Stimulated activated naive CD8-positive, alpha-beta T cell treated with anti-CD3 and anti-CD28 coated beads, Interleukin-15, Interleukin-2, amounts not matched to agents 100 ng/mL and 50 ng/mL, for 24 hours (primary cell): ENCODE data around the gene MRPL2.
A peak's percentile ranks its signal among the peaks of the same experiment; 100 is the strongest.
"Not testable (repeated sequence)": the region's sequence is repeated elsewhere in the genome, so short reads cannot be mapped to it uniquely, and the experiment has no call there.

ENCODE experiments used
- H3K27ac Mint-ChIP-seq: one replicate; pipeline ENCODE4 v1.8.0; 2021; ENCODE audit warnings: mild to moderate bottlenecking, mixed read lengths
- H3K27me3 Mint-ChIP-seq: one replicate; pipeline ENCODE4 v1.8.0; 2021; ENCODE audit warnings: mixed read lengths
- H3K36me3 Mint-ChIP-seq: one replicate; pipeline ENCODE4 v1.8.0; 2021; ENCODE audit warnings: low read depth, mixed read lengths
- H3K4me1 Mint-ChIP-seq: one replicate; pipeline ENCODE4 v1.8.0; 2021; ENCODE audit warnings: low read depth, mixed read lengths
- H3K4me3 Mint-ChIP-seq: one replicate; pipeline ENCODE4 v1.8.0; 2021; ENCODE audit warnings: mild to moderate bottlenecking, mixed read lengths
- H3K9me3 Mint-ChIP-seq: one replicate; pipeline ENCODE4 v1.8.0; 2021; ENCODE audit warnings: mixed read lengths

Gene MRPL2

DNA sequence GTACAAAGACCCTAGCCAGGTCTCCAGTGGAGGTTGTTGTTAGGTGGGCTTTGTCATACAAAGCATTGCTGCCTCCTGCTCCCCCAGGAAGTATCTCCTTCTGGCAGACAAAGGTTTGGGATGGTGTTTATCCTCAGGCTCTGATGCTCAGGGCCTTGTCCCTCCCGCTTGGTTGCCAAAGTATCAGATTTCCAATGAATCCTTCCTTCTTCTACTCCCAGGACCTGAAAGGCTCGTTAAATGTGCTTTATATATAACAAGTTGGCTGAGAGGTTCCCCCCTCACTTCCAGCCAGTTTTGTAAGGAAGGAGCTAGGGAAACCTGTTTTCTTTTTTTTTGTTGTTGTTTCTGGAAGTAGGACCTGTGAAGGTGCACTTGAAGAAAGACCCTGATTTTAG is 31.3 kb upstream of the MRPL2 start:
- Mint-ChIP-seq H3K27ac (no peak overlapping the region), H3K36me3 (no peaks in the 10 kb centered on the region), H3K4me1 (peaks cover 22% of the 10 kb centered on the region), H3K27me3 (no peaks in the 10 kb centered on the region), H3K4me3 (no peak overlapping the region), H3K9me3 (no peaks in the 10 kb centered on the region)

DNA sequence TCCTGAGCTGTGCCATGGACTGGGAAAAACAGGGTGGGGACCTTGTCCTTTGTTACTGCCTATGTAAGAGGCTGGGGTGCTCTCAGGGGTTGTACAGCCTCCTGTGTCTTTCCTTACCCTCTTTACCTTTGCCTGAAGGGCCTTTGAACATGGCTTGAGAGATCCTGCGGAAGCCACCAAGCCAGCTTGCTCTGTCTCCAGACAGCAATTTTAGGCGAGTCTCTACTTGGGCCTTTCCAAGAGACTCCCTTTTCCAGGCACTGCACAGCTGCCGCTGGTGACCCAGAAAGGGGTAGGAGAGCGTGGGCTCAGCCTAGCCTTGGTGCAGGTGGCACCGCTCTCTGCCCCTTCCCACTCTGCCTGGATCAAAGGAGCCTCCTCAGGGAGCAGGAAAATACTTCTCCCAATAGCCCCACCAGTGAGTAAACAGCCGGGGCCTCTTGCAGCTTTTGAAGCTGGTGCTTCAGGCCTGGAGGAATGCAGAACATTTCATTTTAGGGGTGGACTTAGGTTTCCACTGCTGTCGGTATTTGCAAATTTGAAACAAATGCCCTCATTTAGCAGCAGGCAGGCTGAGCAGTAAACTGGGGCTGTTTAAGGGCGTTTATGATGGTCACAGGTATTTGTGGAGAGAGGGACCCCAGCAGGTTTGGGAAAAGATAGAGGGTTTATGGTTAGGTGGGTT is 30.8 kb upstream of the MRPL2 start:
- H3K9me3 Mint-ChIP-seq: no peaks in the 10 kb centered on the region
- H3K27ac Mint-ChIP-seq: no peak overlapping the region
- no peak overlapping the region for H3K4me3 Mint-ChIP-seq
- H3K4me1 Mint-ChIP-seq: peaks cover 22% of the 10 kb centered on the region
- no peaks in the 10 kb centered on the region for H3K36me3 Mint-ChIP-seq
- no peaks in the 10 kb centered on the region for H3K27me3 Mint-ChIP-seq

DNA sequence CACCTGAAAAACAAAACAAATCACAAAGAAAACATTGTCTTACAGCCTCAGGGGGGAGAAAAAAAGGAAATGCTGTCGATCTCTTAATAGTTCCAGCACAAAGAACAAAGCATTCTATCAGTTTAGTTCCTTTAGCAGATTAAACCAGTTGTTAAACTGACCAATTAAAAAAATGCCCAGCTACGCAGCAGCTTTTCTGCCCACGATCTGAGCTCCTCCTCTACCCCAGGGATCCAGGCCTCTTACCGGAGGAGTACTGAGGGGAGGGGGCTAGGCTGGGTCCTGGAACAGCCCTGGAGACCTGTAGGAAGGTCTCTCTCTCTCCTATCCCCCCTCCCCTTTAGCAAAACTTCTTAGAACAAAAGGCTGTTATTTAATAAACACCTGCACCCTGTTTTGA is 30.2 kb upstream of the MRPL2 start:
- Mint-ChIP-seq H3K4me3 (no peak overlapping the region), H3K27ac (no peak overlapping the region), H3K4me1 (peaks cover 22% of the 10 kb centered on the region), H3K9me3 (no peaks in the 10 kb centered on the region), H3K36me3 (no peaks in the 10 kb centered on the region), H3K27me3 (no peaks in the 10 kb centered on the region)

DNA sequence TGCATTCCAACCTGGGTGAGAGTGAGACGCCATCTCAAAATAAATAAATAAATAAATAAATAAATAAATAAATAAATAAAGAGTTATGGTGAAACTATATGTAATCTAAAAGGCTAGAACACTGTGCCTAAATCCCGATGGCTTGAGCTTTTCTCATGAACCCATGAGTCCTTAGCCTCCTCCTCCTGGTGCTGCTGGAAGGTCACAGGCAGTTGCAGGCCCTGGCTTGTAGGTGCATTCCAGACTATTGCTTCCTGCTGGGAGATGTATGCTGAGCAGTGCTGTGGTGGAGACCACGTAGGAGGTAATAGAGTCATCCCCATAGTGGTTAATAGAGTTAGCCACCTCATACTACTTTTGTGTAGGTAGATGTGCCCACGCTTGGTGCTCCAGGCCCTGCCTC is 29.4 kb upstream of the MRPL2 start:
- H3K4me1 Mint-ChIP-seq: peaks cover 17% of the 10 kb centered on the region
- H3K36me3 Mint-ChIP-seq: no peaks in the 10 kb centered on the region
- H3K4me3 Mint-ChIP-seq: no peak overlapping the region
- no peaks in the 10 kb centered on the region for H3K27me3 Mint-ChIP-seq
- no peaks in the 10 kb centered on the region for H3K9me3 Mint-ChIP-seq
- no peak overlapping the region for H3K27ac Mint-ChIP-seq

DNA sequence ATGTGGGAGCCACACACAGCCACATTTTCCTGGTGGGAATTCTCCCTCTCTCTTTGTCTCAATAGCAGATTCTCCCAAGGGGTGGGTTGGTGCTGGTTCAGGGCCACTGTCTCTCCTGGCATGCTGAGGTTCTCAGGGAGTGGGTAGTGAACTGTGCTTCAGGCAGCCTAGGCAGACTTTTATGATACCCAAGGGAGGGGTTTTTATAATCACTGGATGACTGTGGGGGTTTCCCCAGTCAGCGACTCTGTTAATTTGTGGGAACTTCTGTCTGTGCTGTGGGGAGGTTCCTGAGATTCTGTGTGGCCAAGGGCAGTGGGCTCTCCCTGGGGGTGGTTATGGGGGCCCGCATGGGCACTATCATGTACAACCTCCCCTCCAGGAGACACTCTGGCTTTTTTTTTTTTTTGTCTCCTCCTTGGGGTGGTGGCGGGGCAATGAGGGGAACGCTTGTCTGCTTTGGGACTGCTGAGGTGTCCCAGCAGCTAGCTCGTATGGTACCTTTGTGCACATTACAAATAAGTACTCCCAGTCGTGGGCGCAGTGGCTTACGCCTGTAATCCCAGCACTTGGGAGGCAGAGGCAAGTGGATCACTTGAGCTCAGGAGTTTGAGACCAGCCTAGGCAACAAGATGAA is 26.9 kb upstream of the MRPL2 start:
- Mint-ChIP-seq H3K9me3 (no peaks in the 10 kb centered on the region), H3K4me3 (no peak overlapping the region), H3K27me3 (no peaks in the 10 kb centered on the region), H3K36me3 (no peaks in the 10 kb centered on the region), H3K4me1 (peaks cover 12% of the 10 kb centered on the region), H3K27ac (no peak overlapping the region)

DNA sequence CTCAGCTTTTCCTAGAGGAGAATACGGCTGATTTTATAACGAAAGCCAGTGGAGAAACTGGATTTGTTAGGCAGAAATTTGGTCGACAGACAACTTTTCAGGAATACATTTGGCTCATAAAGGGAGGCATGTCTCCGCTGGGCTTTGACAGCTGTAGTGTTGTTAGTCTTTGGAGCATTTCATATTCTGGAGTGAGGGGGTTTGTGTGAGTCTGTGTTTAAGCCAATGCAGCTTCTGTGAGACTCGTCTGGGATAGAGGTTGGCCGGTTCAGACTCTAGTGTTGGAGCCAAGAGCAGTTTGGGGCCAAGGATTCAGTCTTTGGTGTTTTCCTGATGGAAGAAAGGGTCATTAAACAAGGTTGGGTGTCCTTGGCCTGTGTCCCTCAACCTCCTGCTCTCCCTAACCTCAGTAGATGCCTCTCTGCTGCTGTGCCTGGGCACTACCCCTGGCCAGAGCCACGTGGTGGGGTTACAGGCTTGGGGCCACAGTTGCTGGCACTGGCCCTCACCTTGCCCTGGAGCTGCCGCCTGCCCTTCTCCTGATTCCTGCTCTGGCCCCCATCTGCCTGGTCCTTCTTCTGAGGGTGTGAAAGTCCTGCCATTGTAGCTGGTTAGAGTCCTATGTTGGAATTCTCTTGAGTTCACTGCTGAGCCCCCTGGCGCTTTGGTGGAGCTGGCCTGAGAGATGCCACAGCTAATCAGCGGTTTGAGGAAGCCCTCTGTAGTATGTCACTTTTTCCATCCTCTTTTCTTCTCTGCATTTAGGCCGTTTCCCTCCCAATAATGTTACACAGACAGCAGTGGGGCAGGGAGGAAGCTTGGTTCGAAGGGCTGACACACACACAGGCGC is 23.8 kb upstream of the MRPL2 start:
- no peaks in the 10 kb centered on the region for H3K9me3 Mint-ChIP-seq
- peaks cover 7% of the 10 kb centered on the region for H3K4me1 Mint-ChIP-seq
- H3K4me3 Mint-ChIP-seq: no peak overlapping the region
- no peak overlapping the region for H3K27ac Mint-ChIP-seq
- H3K36me3 Mint-ChIP-seq: no peaks in the 10 kb centered on the region
- H3K27me3 Mint-ChIP-seq: peaks cover 4% of the 10 kb centered on the region

DNA sequence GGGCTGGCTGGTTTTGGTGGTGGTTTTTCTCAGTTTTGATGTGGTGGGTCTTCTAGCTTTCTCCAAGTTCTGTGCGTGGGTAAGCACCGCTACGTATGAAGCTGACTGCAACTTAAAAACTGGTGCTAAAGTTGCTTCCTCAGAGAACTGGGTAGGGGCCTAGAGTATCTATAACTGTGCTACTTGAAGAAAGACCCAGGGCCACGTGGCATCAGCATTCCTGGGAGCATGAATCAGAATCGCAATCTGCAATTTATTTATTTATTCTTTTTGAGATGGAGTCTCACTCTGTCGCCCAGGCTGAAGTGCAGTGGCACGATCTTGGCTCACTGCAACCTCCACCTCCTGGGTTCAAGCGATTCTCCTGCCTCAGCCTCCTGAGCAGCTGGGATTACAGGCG is 22.7 kb upstream of the MRPL2 start:
- peaks cover 15% of the 10 kb centered on the region for H3K27me3 Mint-ChIP-seq
- not testable (repeated sequence) for H3K4me1 Mint-ChIP-seq, H3K4me3 Mint-ChIP-seq, H3K36me3 Mint-ChIP-seq, H3K9me3 Mint-ChIP-seq, H3K27ac Mint-ChIP-seq

DNA sequence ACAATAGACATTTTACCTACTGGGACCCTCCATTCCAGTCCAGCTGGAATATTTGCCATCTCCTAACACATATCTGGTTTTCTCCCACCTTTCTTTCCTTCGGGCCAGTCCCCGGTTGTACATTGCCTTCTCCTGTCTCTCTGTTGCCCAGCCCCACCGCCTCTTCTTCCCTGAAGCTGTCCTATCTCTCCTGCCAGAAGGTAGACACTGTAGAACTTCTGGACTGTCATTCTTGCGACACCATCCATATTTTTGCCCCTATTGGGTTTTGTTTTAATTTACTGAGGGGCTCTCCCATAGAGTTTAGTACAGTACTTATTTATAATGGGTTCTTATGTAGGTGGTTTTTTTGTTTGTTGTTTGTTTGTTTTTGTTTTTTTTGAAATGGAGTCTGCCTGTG is 21.8 kb upstream of the MRPL2 start:
- Mint-ChIP-seq H3K9me3 (no peaks in the 10 kb centered on the region), H3K27ac (no peak overlapping the region), H3K4me3 (no peak overlapping the region)

DNA sequence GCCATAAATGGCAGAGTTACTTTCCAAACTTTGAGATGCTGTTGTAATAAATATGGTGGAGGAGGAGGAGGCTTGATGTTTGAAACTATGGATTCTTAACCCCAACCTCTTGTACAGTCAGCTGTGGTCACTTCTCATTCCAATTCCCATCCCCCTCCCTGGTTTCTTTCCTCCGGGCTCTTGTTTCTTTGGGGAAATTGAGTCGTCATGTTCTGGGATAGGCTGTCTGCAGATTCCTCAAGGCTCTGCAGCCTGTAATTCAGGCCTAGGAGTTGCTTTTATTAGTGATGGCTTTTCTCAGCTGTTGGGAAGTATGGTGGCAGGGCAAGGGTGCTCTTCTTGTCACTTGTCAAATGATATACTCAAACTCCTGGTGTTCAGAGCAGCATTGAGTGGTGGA is 19.5 kb upstream of the MRPL2 start:
- Mint-ChIP-seq H3K36me3 (no peaks in the 10 kb centered on the region), H3K9me3 (no peaks in the 10 kb centered on the region), H3K27me3 (peaks cover 20% of the 10 kb centered on the region), H3K4me1 (peaks cover 4% of the 10 kb centered on the region), H3K27ac (no peak overlapping the region), H3K4me3 (no peak overlapping the region)

More for the DNA sequence above, 21.8 kb upstream of the MRPL2 start:
- no peaks in the 10 kb centered on the region for H3K36me3 Mint-ChIP-seq
- H3K4me1 Mint-ChIP-seq: peaks cover 7% of the 10 kb centered on the region
- H3K27me3 Mint-ChIP-seq: peaks cover 20% of the 10 kb centered on the region

DNA sequence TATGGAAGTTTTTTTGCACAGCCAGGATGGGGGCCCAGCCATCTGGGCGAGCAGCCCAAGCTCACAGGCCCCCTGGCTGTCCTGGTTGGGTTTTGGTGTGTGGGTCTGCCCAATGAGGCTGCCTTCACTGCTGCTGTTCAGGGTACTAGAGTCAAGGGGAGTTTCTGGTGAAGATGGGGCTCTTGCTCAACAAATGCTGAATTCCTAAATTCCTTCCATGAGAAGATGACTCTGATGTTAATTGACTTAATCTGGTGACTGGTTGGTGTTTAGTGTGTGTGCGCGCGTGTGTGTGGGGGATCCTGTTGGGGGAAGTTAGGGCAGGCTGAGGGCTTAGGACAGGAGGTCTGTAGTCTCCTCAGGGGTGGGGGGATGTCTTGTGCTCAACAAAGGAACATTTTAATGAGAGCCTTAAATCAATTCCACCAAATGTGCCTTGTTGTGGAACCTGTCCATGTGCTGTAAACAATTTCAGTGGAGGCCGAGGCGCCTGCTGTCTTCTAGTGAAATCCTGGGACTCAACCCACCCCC is 18.8 kb upstream of the MRPL2 start:
- Mint-ChIP-seq H3K4me3 (no peak overlapping the region), H3K9me3 (no peaks in the 10 kb centered on the region), H3K4me1 (peaks cover 4% of the 10 kb centered on the region), H3K27me3 (peaks cover 20% of the 10 kb centered on the region), H3K27ac (no peak overlapping the region), H3K36me3 (no peaks in the 10 kb centered on the region)

DNA sequence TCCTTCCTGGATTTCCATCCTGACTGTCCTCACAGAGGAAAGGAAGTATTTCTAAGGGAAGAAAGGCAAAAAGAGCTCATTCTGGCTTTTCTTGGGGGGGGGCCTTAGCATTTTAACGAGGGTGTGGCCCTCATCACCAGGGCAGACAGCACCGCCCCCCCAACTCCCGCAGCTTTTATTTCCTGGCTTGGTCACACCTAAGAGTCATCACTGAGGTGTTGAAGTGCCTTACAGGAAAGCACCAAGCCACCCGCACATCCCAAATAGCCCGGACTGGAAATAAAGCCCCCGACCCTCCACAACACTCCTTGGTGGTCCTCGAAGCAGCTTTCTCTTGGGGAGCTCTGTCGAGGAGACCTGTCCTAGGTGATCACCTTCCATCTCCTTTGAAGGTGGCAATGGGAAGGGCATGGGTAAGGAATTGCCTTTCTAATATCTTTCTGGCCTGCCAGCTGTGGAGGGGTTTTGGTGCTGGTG is 18.1 kb upstream of the MRPL2 start:
- H3K9me3 Mint-ChIP-seq: no peaks in the 10 kb centered on the region
- H3K27ac Mint-ChIP-seq: no peak overlapping the region
- H3K36me3 Mint-ChIP-seq: no peaks in the 10 kb centered on the region
- H3K27me3 Mint-ChIP-seq: peaks cover 20% of the 10 kb centered on the region
- peak overlapping the region; percentile 71 for H3K4me3 Mint-ChIP-seq
- peaks cover 4% of the 10 kb centered on the region for H3K4me1 Mint-ChIP-seq

DNA sequence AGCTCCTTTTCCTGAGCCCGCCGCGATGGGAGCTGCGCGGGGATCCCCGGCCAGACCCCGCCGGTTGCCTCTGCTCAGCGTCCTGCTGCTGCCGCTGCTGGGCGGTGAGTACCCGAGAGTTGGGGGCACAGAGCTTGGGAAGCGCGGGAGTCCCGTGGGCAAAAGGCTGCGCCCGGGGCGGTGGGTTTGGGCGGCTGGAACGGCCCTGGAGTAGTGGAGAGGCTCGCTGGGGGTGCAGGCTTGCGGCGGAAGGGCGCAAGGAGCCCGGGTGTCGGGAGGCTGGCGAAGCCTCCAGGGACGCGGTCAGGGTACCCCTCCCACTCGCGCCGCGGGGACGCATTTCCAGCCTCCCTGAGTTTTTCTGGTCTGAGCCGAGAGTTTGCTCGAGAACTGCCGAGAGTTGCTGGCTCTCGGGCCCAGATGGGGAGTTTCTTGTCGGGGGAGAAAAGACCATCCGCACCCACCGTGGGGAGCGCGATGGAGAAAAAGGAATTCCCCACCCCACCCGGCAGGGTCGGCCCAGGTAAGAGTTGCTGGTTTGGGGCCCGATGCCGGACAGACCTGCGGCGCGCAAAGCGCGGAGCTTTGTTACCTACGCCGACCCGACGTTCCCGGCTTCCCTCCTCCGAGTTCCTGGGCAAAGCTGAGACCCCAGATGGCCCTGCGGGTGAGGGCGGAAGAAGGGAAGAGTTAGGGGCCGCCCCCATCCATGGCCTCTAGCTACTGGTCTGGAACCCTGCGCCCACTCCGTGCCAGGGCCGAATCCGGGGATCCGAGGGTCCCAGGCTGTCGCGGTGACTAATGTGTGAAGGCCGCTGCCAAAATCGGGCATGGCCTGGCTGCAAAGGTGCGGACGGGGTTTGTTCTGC is 17.5 kb upstream of the MRPL2 start:
- no peaks in the 10 kb centered on the region for H3K9me3 Mint-ChIP-seq
- H3K4me1 Mint-ChIP-seq: peaks cover 4% of the 10 kb centered on the region
- H3K4me3 Mint-ChIP-seq: peak overlapping the region; percentile 71
- H3K27me3 Mint-ChIP-seq: peaks cover 20% of the 10 kb centered on the region
- H3K36me3 Mint-ChIP-seq: no peaks in the 10 kb centered on the region
- H3K27ac Mint-ChIP-seq: no peak overlapping the region

DNA sequence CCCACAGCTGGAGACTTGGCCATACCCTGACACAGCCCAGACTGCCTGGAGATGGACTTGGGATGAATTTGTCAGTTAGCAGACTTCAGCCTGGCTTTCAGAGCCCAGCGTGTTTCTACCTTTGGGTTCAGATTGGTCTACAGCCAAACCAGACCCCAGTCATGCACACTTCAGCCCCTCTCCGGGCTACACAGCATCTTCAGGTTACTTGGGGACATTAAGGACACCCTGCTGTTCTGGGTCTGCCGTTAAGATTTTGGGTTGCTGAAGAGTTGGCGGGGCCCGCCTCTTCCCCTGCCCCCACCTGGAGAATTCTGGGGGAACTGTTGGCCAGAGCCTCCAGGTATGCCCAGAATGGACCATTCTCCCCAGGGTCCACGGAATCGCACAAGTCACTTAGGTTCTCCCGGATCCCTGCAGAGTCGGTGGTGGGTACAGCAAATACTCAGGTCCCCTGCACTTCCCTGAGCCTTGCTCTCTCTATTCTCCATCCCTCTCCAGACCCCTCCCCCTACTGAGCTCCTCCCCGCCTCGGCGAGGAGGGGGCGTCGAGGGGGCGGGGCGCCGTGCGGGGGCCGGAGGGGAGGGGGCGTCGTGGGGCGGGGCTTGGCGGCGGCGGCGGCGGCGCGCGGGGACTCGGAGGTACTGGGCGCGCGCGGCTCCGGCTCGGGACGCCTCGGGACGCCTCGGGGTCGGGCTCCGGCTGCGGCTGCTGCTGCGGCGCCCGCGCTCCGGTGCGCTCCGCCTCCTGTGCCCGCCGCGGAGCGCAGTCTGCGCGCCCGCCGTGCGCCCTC is 16.6 kb upstream of the MRPL2 start, which contains the start of gene PTK7:
Gene PTK7 (plus strand): TSS at position 645 of the 794 bp plus-strand sequence. CDS start 175 bp downstream, outside the sequence.
- peak within 1 kb of the TSS; percentile 71 for H3K4me3 Mint-ChIP-seq
- H3K36me3 Mint-ChIP-seq: no peaks in the 10 kb centered on the region

More for the DNA sequence above, 16.6 kb upstream of the MRPL2 start, which contains the start of gene PTK7:
- Mint-ChIP-seq H3K4me1 (peaks cover 4% of the 10 kb centered on the region), H3K27ac (no peak within 1 kb of the TSS), H3K9me3 (no peaks in the 10 kb centered on the region), H3K27me3 (peaks cover 20% of the 10 kb centered on the region)
